ENCODE data around the gene SERTAD1. TPM values are rescaled to one million over a fixed set of nuclear protein-coding genes. Genes with fewer than 3 reads are reported as not detected.

Gene SERTAD1
- total and polyA plus RNA-seq, 2 of the 8 experiments (the other 6 are each of a cell fraction or from before 2014, with no cell fraction given), result 5.4 to 6.6 TPM

- no peak overlapping the region for H4K91ac ChIP-seq (replicated peaks; ENCODE audit: insufficient read length, low read length)
- H3K14ac ChIP-seq (ENCODE audit: insufficient read length), result no peak overlapping the region
- 0 out of 2 replicates have a peak overlapping the region, but pooled peaks have one; percentile 11 for H2BK15ac ChIP-seq (ENCODE audit: low read length)
- peaks cover 7 to 21% (median 13%) of the 10 kb centered on the region in 4 experiments for H3K4me1 ChIP-seq (replicated peaks in 1 of 4; ENCODE audit: control insufficient read depth in 3 of 4, insufficient read depth in 4 of 4, low read length in 3 of 4)
- H4K20me1 ChIP-seq (replicated peaks in 1 of 2; ENCODE audit: control insufficient read depth in 1 of 2, insufficient read depth in 2 of 2, low read length in 2 of 2), result no peaks in the 10 kb centered on the region
- H3K79me1 ChIP-seq (ENCODE audit: low read depth, low read length), result no peaks in the 10 kb centered on the region
- ChIA-PET CTCF (ENCODE audit: partially characterized antibody) (interaction anchor here (0.7 to 2.3 kb wide), 7 partner anchors 9 to 490 kb away, joined by 3 to 11 read pairs (median 4); no protein-coding TSS in a partner anchor), POLR2A (ENCODE audit: partially characterized antibody) (interaction anchor here (0.7 to 6.4 kb wide), 9 partner anchors 9 to 32 kb away, joined by 3 to 27 read pairs (median 4); partner anchors contain the start of genes SERTAD1 and SERTAD3)
- no peak overlapping the region for H2BK12ac ChIP-seq (ENCODE audit: low read depth, low read length)
- H4K5ac ChIP-seq (ENCODE audit: insufficient read length, low read depth, low read length), result no peak overlapping the region
- H3K18ac ChIP-seq (ENCODE audit: extremely low read depth, low read length), result no peak overlapping the region
- H3K27ac ChIP-seq (ENCODE audit: low read depth, low read length), result no peak overlapping the region
- H3K79me2 ChIP-seq (ENCODE audit: control insufficient read depth in 1 of 2, insufficient read depth in 2 of 2, low read length in 2 of 2), result no peaks in the 10 kb centered on the region
- H2BK20ac ChIP-seq (ENCODE audit: low read length), result 0 out of 2 replicates have a peak overlapping the region, but pooled peaks have one; percentile 52
- no peaks in the 10 kb centered on the region for H3K36me3 ChIP-seq (ENCODE audit: control insufficient read depth in 2 of 4, insufficient read depth in 4 of 4, low read length in 3 of 4)
- H3K4me3 ChIP-seq (ENCODE audit: extremely low read depth in 1 of 4, insufficient read depth in 2 of 4, low read depth in 3 of 4, low read length in 4 of 4), result no peak overlapping the region
- whole genome bisulfite sequencing, 2 experiments (ENCODE audit: extremely low coverage in 1 of 2, insufficient coverage in 1 of 2, insufficient read length in 1 of 2, insufficient replicate concordance in 2 of 2, low coverage in 1 of 2, low lambda C conversion rate in 2 of 2, missing lambda C conversion rate in 1 of 2), result 74% methylated on average over 8 of the region's 8 CpGs; no CpG with 5 or more reads in 1 of the 2 experiments
- no peak overlapping the region for H4K8ac ChIP-seq (ENCODE audit: extremely low read depth, insufficient read depth, low read length)
- no peak overlapping the region for H2AFZ ChIP-seq (ENCODE audit: low read length)
- H3K9me3 ChIP-seq (ENCODE audit: insufficient read depth in 2 of 2, low read depth in 1 of 2, low read length in 1 of 2), result no peaks in the 10 kb centered on the region
- DNase-seq (ENCODE audit: low read depth in 1 of 2, low spot score in 2 of 2) (no peak), FAIRE-seq (no peak)
- H3K9ac ChIP-seq (replicated peaks in 1 of 4; ENCODE audit: extremely low read depth in 1 of 4, low read depth in 3 of 4, low read length in 3 of 4), result no peak overlapping the region
- H3K56ac ChIP-seq (replicated peaks; ENCODE audit: insufficient read length, low read depth, low read length), result no peak overlapping the region
- no peak overlapping the region for H3K23ac ChIP-seq (ENCODE audit: insufficient read length)
- no peak overlapping the region for H3K4ac ChIP-seq (replicated peaks; ENCODE audit: insufficient read length, low read depth, low read length)
- H3K27me3 ChIP-seq (replicated peaks in 1 of 4; ENCODE audit: control insufficient read depth in 3 of 4, extremely low read depth in 1 of 4, insufficient read depth in 3 of 4, low read length in 3 of 4), result no peaks in the 10 kb centered on the region
- H3K23me2 ChIP-seq (ENCODE audit: low read depth, low read length), result no peaks in the 10 kb centered on the region
- 0 out of 2 replicates have a peak overlapping the region, but pooled peaks have one; percentile 24 for H2AK5ac ChIP-seq (ENCODE audit: low read depth, low read length)
- H2BK5ac ChIP-seq (ENCODE audit: low read depth, low read length), result peak overlapping the region; percentile 44; the same call in 1 of the 2 replicates
- no peak overlapping the region for H3K4me2 ChIP-seq (ENCODE audit: insufficient read depth in 1 of 2, low read depth in 2 of 2, low read length in 2 of 2)
- H2BK120ac ChIP-seq (replicated peaks; ENCODE audit: low read depth, low read length), result no peak overlapping the region
These were observed 13.8 kb downstream of the SERTAD1 start for GRCh38 chr19:40411958-40412499.
